Measurements from ENCODE around the gene LRIT2.

The LRIT2 gene

GRCh38 chr10:84208023-84208422, 17.3 kb downstream of the LRIT2 start:
- POLR2A ChIA-PET = no interaction called here

DNA sequence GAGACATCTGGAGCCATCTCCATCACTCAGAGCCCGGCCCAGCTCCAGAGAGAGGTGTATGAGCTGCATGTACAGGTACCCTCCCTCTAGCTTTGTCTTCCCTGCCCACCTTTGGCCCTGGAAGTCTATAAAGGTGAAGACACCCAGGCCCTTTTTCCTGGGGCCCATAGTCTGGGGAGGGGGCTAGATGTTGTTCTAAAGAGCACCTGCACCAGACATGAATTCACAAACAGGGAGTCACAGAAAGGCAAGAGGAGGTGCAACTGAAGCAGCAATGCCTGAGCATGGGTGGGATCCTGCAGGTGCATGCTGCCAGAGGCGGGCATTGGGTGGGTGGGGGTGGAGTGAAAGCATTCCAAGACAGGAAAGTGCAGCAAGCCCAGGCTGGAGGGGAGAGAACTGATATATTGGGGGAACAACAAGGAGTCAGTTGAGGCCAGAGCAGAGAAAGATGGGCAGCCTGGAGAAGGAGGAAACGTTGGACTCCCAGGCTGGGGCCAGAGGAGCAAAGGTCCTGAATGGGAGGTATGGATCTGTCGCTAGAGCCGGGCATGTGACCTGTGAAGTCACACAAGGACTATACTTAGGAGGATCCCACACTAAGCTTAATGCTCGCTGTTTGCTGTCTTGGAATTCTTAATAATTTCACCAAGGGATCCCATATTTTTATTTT, 19.4 kb downstream of the LRIT2 start:
- Histone ChIP-seq H3K4me1 (ENCODE audit: control insufficient read depth, insufficient read depth, low read length) (no peaks in the 10 kb centered on the region), H3K4me3 (ENCODE audit: low read depth, low read length) (no peak overlapping the region), H3K27ac (ENCODE audit: extremely low read depth, low read depth, low read length) (no peak overlapping the region), H3K9me3 (ENCODE audit: control insufficient read depth, insufficient read depth, low read depth, low read length) (no peaks in the 10 kb centered on the region), H3K36me3 (ENCODE audit: control insufficient read depth in 2 of 2, insufficient read depth in 1 of 2, low read length in 2 of 2) (no peaks in the 10 kb centered on the region)
- TF ChIP-seq FEZF1 (tag by site-specific recombination; IDR thresholded peaks at IDR 0.05) (no peak), ZNF138 (tag by site-specific recombination; IDR thresholded peaks at IDR 0.05; ENCODE audit: borderline replicate concordance) (no peak), ZNF521 (tag by site-specific recombination; IDR thresholded peaks at IDR 0.05) (no peak), BCL6B (tag by site-specific recombination; IDR thresholded peaks at IDR 0.05) (no peak), ZBTB6 (tag by site-specific recombination; IDR thresholded peaks at IDR 0.05) (peak; percentile 98)
- ChIA-PET POLR2A (no interaction called here), CTCF (interaction anchor here (0.6 to 5.3 kb wide), 9 partner anchors 10 to 145 kb away, joined by 3 to 55 read pairs (median 5); partner anchors contain the start of gene CDHR1)

More at GRCh38 chr10:84208023-84208422, 17.3 kb downstream of the LRIT2 start:
- Histone ChIP-seq H3K4me1 (ENCODE audit: control insufficient read depth, insufficient read depth, low read length) (no peaks in the 10 kb centered on the region), H3K4me3 (ENCODE audit: low read depth, low read length) (no peak overlapping the region), H3K9me3 (ENCODE audit: control insufficient read depth, insufficient read depth, low read depth, low read length) (no peaks in the 10 kb centered on the region), H3K27ac (ENCODE audit: extremely low read depth, low read depth, low read length) (no peak overlapping the region), H3K36me3 (ENCODE audit: control insufficient read depth in 2 of 2, insufficient read depth in 1 of 2, low read length in 2 of 2) (no peaks in the 10 kb centered on the region)
- no peak for TF ChIP-seq ZBTB26 (tag by site-specific recombination; optimal IDR thresholded peaks at IDR 0.05)
- TF ChIP-seq ZNF654 (tag by site-specific recombination; IDR thresholded peaks at IDR 0.05; ENCODE audit: low read depth) = no peak
- TF ChIP-seq, protein P1, sequence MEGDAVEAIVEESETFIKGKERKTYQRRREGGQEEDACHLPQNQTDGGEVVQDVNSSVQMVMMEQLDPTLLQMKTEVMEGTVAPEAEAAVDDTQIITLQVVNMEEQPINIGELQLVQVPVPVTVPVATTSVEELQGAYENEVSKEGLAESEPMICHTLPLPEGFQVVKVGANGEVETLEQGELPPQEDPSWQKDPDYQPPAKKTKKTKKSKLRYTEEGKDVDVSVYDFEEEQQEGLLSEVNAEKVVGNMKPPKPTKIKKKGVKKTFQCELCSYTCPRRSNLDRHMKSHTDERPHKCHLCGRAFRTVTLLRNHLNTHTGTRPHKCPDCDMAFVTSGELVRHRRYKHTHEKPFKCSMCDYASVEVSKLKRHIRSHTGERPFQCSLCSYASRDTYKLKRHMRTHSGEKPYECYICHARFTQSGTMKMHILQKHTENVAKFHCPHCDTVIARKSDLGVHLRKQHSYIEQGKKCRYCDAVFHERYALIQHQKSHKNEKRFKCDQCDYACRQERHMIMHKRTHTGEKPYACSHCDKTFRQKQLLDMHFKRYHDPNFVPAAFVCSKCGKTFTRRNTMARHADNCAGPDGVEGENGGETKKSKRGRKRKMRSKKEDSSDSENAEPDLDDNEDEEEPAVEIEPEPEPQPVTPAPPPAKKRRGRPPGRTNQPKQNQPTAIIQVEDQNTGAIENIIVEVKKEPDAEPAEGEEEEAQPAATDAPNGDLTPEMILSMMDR (tag by site-specific recombination; IDR thresholded peaks at IDR 0.05) = no peak
- no peak for TF ChIP-seq ZNF777 (tag by site-specific recombination; IDR thresholded peaks at IDR 0.05; ENCODE audit: borderline replicate concordance)
- no peak for TF ChIP-seq ZNF19 (tag by site-specific recombination; IDR thresholded peaks at IDR 0.05; ENCODE audit: low read depth)
- no peak for TF ChIP-seq ZFP69B (tag by site-specific recombination; IDR thresholded peaks at IDR 0.05)
- no peak for TF ChIP-seq FEZF1 (tag by site-specific recombination; IDR thresholded peaks at IDR 0.05)
- TF ChIP-seq, protein P2, sequence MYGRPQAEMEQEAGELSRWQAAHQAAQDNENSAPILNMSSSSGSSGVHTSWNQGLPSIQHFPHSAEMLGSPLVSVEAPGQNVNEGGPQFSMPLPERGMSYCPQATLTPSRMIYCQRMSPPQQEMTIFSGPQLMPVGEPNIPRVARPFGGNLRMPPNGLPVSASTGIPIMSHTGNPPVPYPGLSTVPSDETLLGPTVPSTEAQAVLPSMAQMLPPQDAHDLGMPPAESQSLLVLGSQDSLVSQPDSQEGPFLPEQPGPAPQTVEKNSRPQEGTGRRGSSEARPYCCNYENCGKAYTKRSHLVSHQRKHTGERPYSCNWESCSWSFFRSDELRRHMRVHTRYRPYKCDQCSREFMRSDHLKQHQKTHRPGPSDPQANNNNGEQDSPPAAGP (tag by site-specific recombination; IDR thresholded peaks at IDR 0.05) = no peak
- no peak for TF ChIP-seq ZNF114 (tag by site-specific recombination; IDR thresholded peaks at IDR 0.05)
- no peak for TF ChIP-seq ZNF629 (tag by site-specific recombination; IDR thresholded peaks at IDR 0.05)
- no peak for TF ChIP-seq ZNF302 (tag by site-specific recombination; IDR thresholded peaks at IDR 0.05; ENCODE audit: low read depth)
- TF ChIP-seq, protein P3, sequence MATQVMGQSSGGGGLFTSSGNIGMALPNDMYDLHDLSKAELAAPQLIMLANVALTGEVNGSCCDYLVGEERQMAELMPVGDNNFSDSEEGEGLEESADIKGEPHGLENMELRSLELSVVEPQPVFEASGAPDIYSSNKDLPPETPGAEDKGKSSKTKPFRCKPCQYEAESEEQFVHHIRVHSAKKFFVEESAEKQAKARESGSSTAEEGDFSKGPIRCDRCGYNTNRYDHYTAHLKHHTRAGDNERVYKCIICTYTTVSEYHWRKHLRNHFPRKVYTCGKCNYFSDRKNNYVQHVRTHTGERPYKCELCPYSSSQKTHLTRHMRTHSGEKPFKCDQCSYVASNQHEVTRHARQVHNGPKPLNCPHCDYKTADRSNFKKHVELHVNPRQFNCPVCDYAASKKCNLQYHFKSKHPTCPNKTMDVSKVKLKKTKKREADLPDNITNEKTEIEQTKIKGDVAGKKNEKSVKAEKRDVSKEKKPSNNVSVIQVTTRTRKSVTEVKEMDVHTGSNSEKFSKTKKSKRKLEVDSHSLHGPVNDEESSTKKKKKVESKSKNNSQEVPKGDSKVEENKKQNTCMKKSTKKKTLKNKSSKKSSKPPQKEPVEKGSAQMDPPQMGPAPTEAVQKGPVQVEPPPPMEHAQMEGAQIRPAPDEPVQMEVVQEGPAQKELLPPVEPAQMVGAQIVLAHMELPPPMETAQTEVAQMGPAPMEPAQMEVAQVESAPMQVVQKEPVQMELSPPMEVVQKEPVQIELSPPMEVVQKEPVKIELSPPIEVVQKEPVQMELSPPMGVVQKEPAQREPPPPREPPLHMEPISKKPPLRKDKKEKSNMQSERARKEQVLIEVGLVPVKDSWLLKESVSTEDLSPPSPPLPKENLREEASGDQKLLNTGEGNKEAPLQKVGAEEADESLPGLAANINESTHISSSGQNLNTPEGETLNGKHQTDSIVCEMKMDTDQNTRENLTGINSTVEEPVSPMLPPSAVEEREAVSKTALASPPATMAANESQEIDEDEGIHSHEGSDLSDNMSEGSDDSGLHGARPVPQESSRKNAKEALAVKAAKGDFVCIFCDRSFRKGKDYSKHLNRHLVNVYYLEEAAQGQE (tag by site-specific recombination; IDR thresholded peaks at IDR 0.05) = no peak
- no peak for TF ChIP-seq BCL11B (tag by site-specific recombination; IDR thresholded peaks at IDR 0.05; ENCODE audit: low read depth)
- TF ChIP-seq KLF9 (tag by site-specific recombination; IDR thresholded peaks at IDR 0.05; ENCODE audit: low read depth) = no peak
- no peak for TF ChIP-seq KLF1 (tag by site-specific recombination; IDR thresholded peaks at IDR 0.05)
- CTCF ChIA-PET = interaction anchor here (0.6 to 1.9 kb wide), 4 partner anchors 9 to 60 kb away, joined by 3 to 13 read pairs (median 3); no protein-coding TSS in a partner anchor
